ENCODE results near the gene NARS2.
"Not testable (repeated sequence)": the region's sequence is repeated elsewhere in the genome, so short reads cannot be mapped to it uniquely, and the experiment has no call there.

NARS2 gene

GRCh38 chr11:78574386-78575381 is at the start of gene NARS2:
Gene NARS2, minus strand, starts transcription at chr11:78574864. Its CDS starts 376 bp downstream, at chr11:78574488.
- no peak for TF ChIP-seq CTCF (IDR thresholded peaks at IDR 0.05; ENCODE audit: insufficient read depth, low read depth, low read length, missing control alignments)
- DNase-seq (ENCODE audit: low read depth) = peak; percentile 98

GRCh38 chr11:78622666-78623065 is 48.0 kb upstream of the NARS2 start:
- no peak for TF ChIP-seq CTCF (IDR thresholded peaks at IDR 0.05; ENCODE audit: insufficient read depth, low read depth, low read length, missing control alignments)
- H3K4me3 ChIP-seq (ENCODE audit: low read depth, low read length) = no peak overlapping the region
- DNase-seq (ENCODE audit: low read depth) = no peak

More at GRCh38 chr11:78574386-78575381, at the start of gene NARS2:
- H3K4me3 ChIP-seq (ENCODE audit: low read depth, low read length) = peak within 1 kb of the TSS; percentile 93

- no peak overlapping the region for H3K4me3 ChIP-seq (ENCODE audit: low read depth, low read length)
- no peak for TF ChIP-seq CTCF (IDR thresholded peaks at IDR 0.05; ENCODE audit: insufficient read depth, low read depth, low read length, missing control alignments)
- no peak for DNase-seq (ENCODE audit: low read depth)
Observed at GRCh38 chr11:78620159-78620558, 45.5 kb upstream of the NARS2 start.

GRCh38 chr11:78615724-78616123 is 41.1 kb upstream of the NARS2 start:
- no peak for TF ChIP-seq CTCF (IDR thresholded peaks at IDR 0.05; ENCODE audit: insufficient read depth, low read depth, low read length, missing control alignments)

GRCh38 chr11:78613378-78613813 is 38.7 kb upstream of the NARS2 start:
- no peak for DNase-seq (ENCODE audit: low read depth)
- no peak overlapping the region for H3K4me3 ChIP-seq (ENCODE audit: low read depth, low read length)
- TF ChIP-seq CTCF (IDR thresholded peaks at IDR 0.05; ENCODE audit: insufficient read depth, low read depth, low read length, missing control alignments) = no peak

More at GRCh38 chr11:78615724-78616123, 41.1 kb upstream of the NARS2 start:
- H3K4me3 ChIP-seq (ENCODE audit: low read depth, low read length) = no peak overlapping the region
- no peak for DNase-seq (ENCODE audit: low read depth)

- H3K4me3 ChIP-seq (ENCODE audit: low read depth, low read length) = no peak overlapping the region
- DNase-seq (ENCODE audit: low read depth) = no peak
- no peak for TF ChIP-seq CTCF (IDR thresholded peaks at IDR 0.05; ENCODE audit: insufficient read depth, low read depth, low read length, missing control alignments)
Observed at GRCh38 chr11:78612721-78613377, 38.2 kb upstream of the NARS2 start.

- H3K4me3 ChIP-seq (ENCODE audit: low read depth, low read length); DNase-seq (ENCODE audit: low read depth): not testable (repeated sequence)
Observed at GRCh38 chr11:78609321-78609720, 34.7 kb upstream of the NARS2 start.

Data from GM12865 (cell line).